Activated CD4-positive, alpha-beta T cell treated with anti-CD3 and anti-CD28 coated beads for 4 hours (primary cell): ENCODE results near the gene CEP128.

ENCODE experiments used
- DNase-seq, 2 donors: peaks; one replicate each; pipeline ENCODE4 v3.0.0-alpha.2; 2020

Gene CEP128

DNA sequence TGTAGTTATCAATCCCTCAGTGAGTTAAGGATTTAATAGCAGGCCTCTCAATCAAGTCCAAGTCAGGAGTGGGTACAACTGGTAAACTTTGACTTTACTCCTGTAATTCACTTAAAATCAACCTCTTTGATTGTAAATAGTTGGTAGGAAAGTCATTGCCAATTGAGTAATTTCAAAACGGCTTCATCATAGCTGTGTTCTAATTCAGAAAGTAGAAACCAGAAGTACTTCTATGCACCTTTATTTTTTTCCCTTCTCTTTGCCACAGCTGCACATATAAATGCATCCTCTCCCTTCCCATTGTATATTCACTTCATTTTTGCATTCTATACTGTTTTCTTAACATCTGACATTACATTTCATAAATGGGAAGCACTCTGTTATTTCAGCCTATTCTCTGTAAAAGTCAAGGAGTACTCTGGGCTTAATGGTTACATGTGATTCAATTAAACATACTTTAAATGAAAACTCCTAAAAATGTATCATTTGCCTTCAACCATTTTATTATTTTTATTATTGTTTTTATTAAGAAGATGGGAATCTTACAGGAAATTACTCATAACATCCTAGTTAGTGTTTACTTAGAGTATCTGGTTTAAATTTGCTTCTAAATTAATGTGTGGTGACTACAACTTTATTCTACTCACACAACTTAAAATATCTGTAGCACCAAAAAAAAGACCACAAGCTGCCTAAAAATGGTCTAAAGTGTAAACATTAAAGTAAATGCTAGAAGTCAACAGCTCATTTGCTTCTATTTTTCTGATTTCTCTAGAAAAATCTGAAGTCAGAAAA, 171.2 kb downstream of the CEP128 start:
- no peak for DNase-seq

- no peak for DNase-seq
Observed at GRCh38 chr14:80768646-80769045, 172.9 kb downstream of the CEP128 start.

DNA sequence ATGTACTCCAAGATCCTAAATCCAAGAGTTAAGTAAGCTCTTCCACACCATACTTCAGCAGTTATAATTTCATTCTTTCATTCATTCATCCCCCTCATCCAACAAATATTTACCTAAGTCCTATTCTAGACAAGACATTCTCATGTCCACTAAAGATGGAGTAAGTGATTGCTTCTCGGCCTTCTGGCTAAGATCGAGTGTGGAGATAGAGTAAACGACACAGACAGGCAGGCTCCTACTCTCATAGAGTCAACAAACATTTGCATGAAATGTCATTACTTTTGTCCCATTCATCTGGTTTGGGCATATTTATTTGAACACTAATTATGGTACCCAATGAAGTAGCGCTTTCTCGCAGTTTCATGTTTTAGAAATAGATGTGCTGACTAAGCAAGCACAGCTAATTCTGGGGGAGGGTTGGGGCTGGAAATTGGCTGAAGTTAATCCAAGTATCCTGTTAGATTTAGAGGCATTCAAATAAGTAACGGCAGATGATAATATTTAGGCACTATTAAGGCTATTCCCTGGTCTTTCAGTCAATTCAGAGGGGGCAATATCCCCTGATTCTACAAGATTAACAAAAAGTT, 176.5 kb downstream of the CEP128 start:
- no peak for DNase-seq

DNA sequence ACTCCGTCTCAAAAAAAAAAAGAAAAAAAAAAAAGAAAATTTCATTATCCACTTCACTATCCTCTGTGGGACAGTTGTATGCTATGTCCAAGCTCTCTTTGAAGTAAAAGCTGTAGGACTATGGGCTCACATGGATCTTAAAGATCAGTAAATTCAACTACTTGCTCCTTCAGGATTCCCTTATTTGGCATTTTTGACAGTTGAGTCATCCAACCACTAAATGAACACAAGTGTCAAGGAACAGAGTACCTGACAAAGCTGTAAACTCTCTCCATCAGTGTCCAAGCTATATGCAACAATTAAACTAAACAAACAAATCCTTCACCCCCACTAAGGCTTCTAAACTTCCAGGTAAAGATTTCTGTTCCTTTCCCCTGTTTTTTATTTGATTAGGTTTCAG, 177.0 kb downstream of the CEP128 start:
- DNase-seq, result no peak

- DNase-seq, result no peak
Observed at GRCh38 chr14:80762641-80763228, 178.8 kb downstream of the CEP128 start.

DNA sequence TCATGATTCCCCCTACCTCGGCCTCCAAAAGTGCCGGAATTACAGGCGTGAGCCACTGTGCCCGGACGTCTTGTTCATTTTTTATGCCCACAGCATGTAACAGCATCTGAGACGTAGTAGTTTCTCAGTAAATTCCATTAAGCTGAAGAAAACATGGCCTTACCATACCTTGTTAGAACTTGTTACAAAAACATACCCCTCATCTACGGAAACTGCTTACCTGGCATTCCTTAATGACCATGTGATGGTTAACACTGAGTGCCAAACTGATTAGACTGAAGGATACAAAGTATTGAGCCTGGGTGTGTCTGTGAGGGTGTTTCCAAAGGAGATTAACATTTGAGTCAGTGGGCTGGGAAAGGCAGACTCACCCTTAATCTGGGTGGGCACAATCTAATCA, 186.8 kb downstream of the CEP128 start:
- no peak for DNase-seq

GRCh38 chr14:80751285-80751684, 190.3 kb downstream of the CEP128 start:
- no peak for DNase-seq

DNA sequence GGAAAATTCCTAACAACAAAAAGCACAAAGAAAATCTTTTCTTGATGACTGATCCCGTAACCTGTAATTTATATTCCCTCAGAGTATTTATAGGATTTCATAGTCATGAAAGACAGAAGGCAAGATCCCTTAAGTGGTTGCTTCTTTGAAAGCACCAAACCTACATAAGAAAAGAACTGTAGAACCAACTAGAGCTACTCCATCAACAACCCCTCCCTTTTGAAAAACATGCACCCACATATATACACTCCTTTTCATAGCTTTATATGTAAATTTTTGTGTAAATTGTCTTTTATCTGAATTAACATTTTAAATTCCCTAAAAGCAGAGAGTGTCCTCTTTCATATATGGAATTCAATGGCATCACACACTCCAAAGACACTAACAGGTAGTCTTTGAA, 215.3 kb downstream of the CEP128 start:
- no peak for DNase-seq

DNA sequence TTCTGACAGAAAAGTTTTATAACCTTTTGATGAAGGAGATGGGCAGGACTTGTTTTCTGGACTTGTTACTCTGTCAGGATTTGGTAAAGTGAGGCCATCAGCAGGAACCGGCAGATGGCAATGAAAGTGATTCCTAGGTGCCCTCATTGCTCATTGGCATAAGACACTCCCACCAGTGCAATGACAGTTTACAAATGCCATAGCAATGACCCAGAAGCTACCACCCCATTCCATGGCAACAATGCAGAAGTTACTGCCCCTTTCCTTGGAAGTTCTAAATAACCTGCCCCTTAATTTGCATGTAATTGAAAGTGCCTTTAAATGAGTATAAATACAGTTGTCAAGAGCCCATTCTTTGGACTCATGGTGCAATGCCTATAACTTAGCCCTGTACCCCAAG, 222.6 kb downstream of the CEP128 start:
- DNase-seq, result no peak

DNA sequence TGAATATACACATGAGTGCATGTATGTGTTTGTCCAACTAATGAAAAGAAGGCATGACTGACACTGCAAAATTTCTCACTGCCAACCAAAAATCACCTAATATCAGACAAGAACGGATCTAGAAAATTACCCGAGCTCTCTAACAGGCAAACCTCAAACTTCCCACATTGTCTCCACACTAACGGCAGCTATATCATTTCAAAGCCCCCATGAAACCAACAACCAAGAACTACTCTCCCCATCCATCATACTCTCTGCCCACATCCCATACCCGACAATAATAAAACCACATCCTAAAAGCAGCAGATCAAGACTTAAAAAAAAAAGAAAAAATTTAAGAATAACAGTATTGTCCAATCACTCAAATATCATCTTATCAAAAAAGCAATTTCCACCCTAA, 227.1 kb downstream of the CEP128 start:
- DNase-seq, result no peak

GRCh38 chr14:80713076-80713850, 228.3 kb downstream of the CEP128 start:
- DNase-seq, result no peak

DNA sequence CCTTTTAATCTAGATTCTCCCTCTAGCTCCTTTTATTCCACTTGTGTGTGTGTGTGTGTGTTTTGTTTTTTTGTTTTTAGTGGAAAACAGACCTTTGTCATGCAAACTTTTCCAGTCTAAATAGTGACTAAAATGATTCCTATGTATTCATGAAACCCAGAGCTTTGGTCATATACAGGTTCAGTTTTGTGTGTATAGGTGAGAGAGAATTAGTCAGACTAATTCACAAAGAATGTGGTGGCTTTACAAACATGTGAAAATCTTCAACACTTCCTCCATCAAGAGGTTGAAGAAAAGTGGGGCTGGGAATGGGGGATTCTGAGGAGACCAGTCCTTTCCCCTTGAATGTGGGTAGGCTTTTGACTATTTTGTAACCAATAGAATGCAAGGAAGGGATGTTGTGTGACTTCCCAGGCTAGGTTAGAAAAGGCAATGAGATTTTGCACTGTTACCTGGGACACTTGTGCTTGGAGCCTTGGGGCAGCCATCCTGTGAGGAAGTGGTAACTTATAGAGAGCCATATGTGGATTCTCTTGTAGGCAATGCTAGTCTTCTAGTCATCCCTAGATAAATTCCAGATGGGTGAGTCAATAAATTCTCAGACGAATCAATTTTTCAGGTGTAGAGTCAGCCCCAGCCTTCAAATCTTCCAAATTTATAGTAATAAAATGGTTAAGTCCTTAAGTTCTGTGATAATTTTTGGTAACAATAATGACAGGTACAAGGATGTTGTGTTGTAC, 236.1 kb downstream of the CEP128 start:
- no peak for DNase-seq

DNA sequence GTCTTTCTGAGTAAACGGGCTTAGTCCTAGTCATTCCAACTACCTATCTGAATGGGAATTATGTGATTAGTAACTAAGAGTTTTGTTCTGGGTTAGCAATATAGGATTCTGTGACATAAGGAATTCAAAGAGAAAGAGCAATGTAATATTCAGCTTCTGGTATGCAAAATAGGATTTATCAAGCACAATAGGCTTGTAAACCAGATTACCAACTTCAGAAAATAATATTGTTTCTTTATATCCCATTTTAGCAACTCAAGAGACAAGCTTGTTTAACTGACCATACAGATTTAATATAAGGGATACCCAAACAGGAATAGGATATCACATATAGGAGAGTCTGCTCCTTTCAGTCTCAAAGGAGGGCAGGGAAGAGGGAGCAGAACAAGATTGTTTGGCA, 240.9 kb downstream of the CEP128 start:
- no peak for DNase-seq

DNA sequence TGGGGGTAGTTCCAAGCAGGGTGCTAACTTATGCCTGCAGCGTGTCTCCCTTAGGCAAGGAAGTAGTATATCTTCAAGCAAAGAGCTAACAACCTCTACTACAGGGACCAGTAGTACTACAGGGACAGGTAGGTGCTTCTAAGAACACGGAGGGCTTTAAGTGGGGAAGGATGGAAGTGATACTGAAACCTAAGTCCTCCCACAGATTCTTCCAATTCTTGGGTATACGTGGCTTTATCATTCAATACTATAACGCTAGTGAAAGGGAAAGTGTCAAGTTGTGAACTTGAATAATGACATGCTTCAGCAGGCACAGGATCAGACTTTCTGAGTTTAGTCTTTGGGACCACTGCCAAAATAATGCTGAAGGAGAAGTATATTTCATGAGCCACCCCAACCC, 241.7 kb downstream of the CEP128 start:
- no peak for DNase-seq

DNA sequence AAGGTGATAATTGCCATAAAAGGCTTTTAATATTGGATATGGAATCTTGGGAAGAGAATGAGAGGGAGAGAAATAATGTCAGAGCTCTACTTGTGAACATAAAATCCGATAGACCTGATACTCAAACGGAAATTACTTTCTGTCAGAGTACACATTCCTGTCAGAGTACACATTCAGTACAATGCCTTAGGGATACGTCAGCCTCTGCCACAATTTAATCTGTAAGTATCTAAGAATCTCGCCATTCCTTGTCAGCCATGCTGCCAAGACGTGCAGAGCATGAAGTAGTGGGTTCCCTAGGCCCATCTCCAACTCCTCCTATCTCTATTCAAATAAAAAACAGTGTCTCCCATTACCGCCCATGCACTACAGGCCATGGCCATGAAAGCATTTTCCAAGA, 242.6 kb downstream of the CEP128 start:
- no peak for DNase-seq

GRCh38 chr14:80695869-80696268, 245.7 kb downstream of the CEP128 start:
- DNase-seq, result no peak

DNA sequence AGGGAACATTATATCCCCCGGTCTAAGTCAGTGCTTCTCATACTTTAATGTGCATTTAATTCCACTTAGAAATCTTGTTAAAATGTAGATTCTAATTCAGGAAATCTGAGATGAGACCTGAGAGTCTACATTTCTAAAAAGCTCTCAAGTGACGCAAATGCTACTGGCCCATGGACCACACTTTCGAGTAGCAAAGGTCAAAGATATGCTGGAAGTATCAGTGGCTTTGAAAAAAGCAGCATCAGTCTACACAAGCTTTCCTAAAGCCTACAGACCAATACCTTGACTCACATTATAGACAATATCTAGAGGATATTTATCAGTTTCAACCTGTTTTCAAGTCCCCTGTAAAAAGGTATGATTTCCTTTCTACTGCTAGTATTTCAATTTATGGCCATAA, 248.6 kb downstream of the CEP128 start:
- no peak for DNase-seq

- no peak for DNase-seq
Observed at GRCh38 chr14:80681651-80682050, 259.9 kb downstream of the CEP128 start.

DNA sequence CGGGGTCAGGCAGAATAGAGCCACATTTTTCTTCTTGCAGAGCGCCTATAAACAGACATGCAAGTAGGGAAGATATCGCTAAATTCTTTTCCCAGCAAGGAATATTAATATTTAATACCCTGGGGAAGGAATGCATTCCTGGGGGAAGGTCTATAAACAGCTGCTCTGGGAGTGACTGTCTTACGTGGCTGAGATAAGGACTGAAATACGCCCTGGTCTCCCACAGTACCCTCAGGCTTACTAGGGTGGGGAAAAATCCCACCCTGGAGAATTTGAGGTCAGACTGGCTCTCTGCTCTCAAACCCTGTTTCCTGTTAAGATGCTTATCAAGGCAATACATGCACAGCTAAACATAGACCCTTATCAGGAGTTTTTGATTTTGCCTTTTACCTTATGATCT, 262.3 kb downstream of the CEP128 start:
- DNase-seq, result no peak

- DNase-seq, result no peak
Observed at GRCh38 chr14:80678436-80678835, 263.1 kb downstream of the CEP128 start.

DNA sequence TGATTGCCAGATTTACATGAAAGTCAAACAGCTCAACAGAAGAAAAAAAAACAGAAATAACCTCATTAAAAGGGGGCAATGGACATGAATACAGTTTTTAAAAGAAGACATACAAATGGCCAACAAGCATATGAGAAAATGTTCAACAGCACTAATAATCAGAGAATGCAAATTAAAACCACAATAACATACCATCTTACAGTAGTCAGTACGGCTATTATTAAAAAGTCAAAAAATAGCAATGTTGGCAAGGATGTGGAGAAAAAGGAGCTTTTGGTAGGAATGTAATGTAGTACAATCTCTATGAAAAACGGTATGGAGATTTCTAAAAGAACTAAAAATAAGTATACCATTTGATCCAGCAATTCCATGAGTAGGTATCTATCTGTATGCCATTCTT, 272.1 kb downstream of the CEP128 start:
- no peak for DNase-seq

DNA sequence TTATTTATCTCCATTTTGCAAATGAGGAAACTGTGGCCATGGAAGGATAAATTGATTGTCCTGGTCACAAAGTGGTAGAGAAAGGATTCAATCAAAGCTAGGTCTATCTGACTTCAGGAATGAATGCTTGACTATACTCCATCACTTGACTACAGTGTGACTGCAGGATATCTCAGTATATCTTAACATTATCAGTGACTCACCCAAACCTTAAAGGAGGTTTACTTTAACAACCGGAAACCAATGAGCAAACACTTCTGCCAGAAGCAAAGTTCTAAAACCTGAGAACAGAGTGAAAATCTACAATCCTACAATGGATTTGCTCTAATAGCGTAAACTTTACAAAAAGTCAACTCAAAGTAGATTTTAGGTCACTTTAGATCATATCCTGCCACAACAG, 277.0 kb downstream of the CEP128 start:
- DNase-seq, result no peak

DNA sequence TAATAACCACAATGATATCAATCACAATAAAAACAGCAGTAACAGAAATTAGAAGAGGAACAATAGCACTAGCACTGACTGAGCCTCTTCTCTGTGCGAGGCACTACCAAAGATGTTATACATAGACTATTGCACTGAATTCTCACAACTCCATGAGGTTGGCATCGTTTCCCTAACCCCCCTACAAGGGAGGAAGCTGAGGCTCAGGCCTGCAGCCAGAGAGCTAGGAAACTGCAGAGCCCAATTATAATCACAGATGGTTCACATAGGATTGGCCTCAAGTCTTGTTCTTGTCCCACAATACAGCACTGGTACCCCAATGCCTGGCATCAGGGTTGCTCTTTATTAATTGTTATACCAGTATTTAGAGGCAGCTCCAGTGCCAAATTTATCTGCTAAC, 278.0 kb downstream of the CEP128 start:
- DNase-seq, result no peak
